ENCODE results near the gene YDJC.
"Not testable (repeated sequence)": the region's sequence is repeated elsewhere in the genome, so short reads cannot be mapped to it uniquely, and the experiment has no call there.

YDJC gene

GRCh38 chr22:21587803-21588611 lies 41.8 kb downstream of the YDJC start:
- DNase-seq (ENCODE audit: insufficient read length, low spot score) (no peak), FAIRE-seq (no peak)

- DNase-seq (ENCODE audit: insufficient read length, low spot score) (no peak), FAIRE-seq (no peak)
These were observed 44.4 kb downstream of the YDJC start for GRCh38 chr22:21585389-21585788.

- DNase-seq (ENCODE audit: insufficient read length, low spot score): no peak
These were observed 46.8 kb downstream of the YDJC start for GRCh38 chr22:21582801-21583740.

GRCh38 chr22:21581009-21581713 lies 48.7 kb downstream of the YDJC start:
- FAIRE-seq; DNase-seq (ENCODE audit: insufficient read length, low spot score): not testable (repeated sequence)

More at GRCh38 chr22:21582801-21583740, 46.8 kb downstream of the YDJC start:
- FAIRE-seq: no peak

- FAIRE-seq: not testable (repeated sequence)
These were observed 49.2 kb downstream of the YDJC start for GRCh38 chr22:21580623-21581007.

GRCh38 chr22:21579474-21579851 lies 50.4 kb downstream of the YDJC start:
- no peak for FAIRE-seq
- no peak for DNase-seq (ENCODE audit: insufficient read length, low spot score)

More at GRCh38 chr22:21580623-21581007, 49.2 kb downstream of the YDJC start:
- DNase-seq (ENCODE audit: insufficient read length, low spot score): not testable (repeated sequence)

Measured in HTR-8/SVneo (cell line).